Testis (tissue), 3 donors: Measurements from ENCODE around the gene PAFAH1B1. TPM values are rescaled to one million over a fixed set of nuclear protein-coding genes. Genes with fewer than 3 reads are reported as not detected.

Source experiments
- DNase-seq: peaks from one replicate; pipeline ENCODE4 v3.0.0-alpha.2; 2019
- H3K27ac ChIP-seq, 2 donors: fragments of 200-600 bp; sonication (generic); one replicate each; pipeline ENCODE4 v1.5.1; 2019
- H3K27me3 ChIP-seq: fragments of 200-600 bp; sonication (generic); one replicate; pipeline ENCODE4 v1.5.1; 2019
- H3K36me3 ChIP-seq: fragments of 200-600 bp; sonication (generic); one replicate; pipeline ENCODE4 v1.5.1; 2017; ENCODE audit warnings: low read depth; ENCODE audit errors: missing control alignments
- H3K4me1 ChIP-seq: fragments of 200-600 bp; sonication (generic); one replicate; pipeline ENCODE4 v1.5.1; 2019
- H3K4me3 ChIP-seq, 2 donors: fragments of 200-600 bp; sonication (generic); one replicate each; pipeline ENCODE4 v1.5.1; 2017 to 2019
- H3K9me3 ChIP-seq: fragments of 200-600 bp; sonication (generic); one replicate; pipeline ENCODE4 v1.5.1; 2017
- CTCF ChIP-seq, 3 experiments: fragments of 450-650 bp in 2 of 3; fragments of 200-600 bp in 1 of 3; sonication (generic) in 1 of 3; IDR thresholded peaks; one replicate each; pipeline ENCODE4 v1.5.1; 2016 to 2019; ENCODE audit warnings: antibody characterized with exemption in 3 of 3, mild to moderate bottlenecking in 2 of 3, moderate library complexity in 1 of 3
- POLR2A ChIP-seq: fragments of 450-650 bp; IDR thresholded peaks from one replicate; pipeline ENCODE4 v1.6.1; 2017; ENCODE audit warnings: antibody characterized with exemption, mild to moderate bottlenecking, moderate library complexity
- WGBS, 2 donors: methylation state at CpG; one replicate each; pipeline ENCODE4 v1.1.5; 2018; 5-methylcytosine and 5-hydroxymethylcytosine counted together
- intact Hi-C: fragments of 100-400 bp; cut with DNase I; formaldehyde crosslinking; loops from one replicate; pipeline ENCODE4 v1.15.1; 2023; ENCODE audit warnings: low total_unique reads
- polyA plus RNA-seq: library from polyadenylated mRNA; stranded (reverse); fragments of 350-450 nt; fragmentation: Illumina TruSeq; extraction: RNeasy Lipid Tissue Mini Kit (QIAGEN cat#74804); gene quantifications from one replicate; pipeline ENCODE4 v1.2.3, GENCODE V29; 2014; ENCODE audit warnings: low read depth, low replicate concordance; ENCODE audit not compliant: insufficient read depth
- total RNA-seq, 2 donors: library from RNA; depleted of rRNA; stranded (reverse); fragments of >200 nt; gene quantifications; one replicate each; pipeline ENCODE4 v1.2.3, GENCODE V29; 2016

Gene PAFAH1B1
- total and polyA plus RNA-seq, 3 donors from 2014 or later: 157 to 597 (median 225) TPM

GRCh38 chr17:2706911-2707510, 113.6 kb downstream of the PAFAH1B1 start:
- Histone ChIP-seq H3K9me3 (no peaks in the 10 kb centered on the region), H3K4me3 (no peak overlapping the region), H3K27ac (peak overlapping the region in 1 of 2 donors; percentile 62), H3K4me1 (peaks cover 39% of the 10 kb centered on the region), H3K36me3 (no peaks in the 10 kb centered on the region), H3K27me3 (no peaks in the 10 kb centered on the region)
- intact Hi-C loops: no loop called here
- TF ChIP-seq CTCF (IDR thresholded peaks at IDR 0.05) (no peak), POLR2A (no peak)
- no peak for DNase-seq
- WGBS, 2 donors: 75 to 98% methylated on average over 7 to 20 of the region's 21 CpGs

GRCh38 chr17:2707721-2708584, 114.5 kb downstream of the PAFAH1B1 start:
- peaks cover 45% of the 10 kb centered on the region for H3K4me1 ChIP-seq
- peak; percentile 84 for DNase-seq

GRCh38 chr17:2708585-2709182, 115.2 kb downstream of the PAFAH1B1 start:
- intact Hi-C loops: no loop called here
- no peaks in the 10 kb centered on the region for H3K27me3 ChIP-seq
- H3K9me3 ChIP-seq: no peaks in the 10 kb centered on the region
- TF ChIP-seq CTCF (IDR thresholded peaks at IDR 0.05): no peak
- TF ChIP-seq POLR2A: no peak
- DNase-seq: no peak
- WGBS, 2 donors: 57 to 65% methylated on average over 13 to 21 of the region's 21 CpGs
- peaks cover 45% of the 10 kb centered on the region for H3K4me1 ChIP-seq
- peak overlapping the region in 1 of 2 donors; percentile 0 for H3K4me3 ChIP-seq
- peak overlapping the region; percentile 56 to 62 for H3K27ac ChIP-seq
- H3K36me3 ChIP-seq: no peaks in the 10 kb centered on the region

More at GRCh38 chr17:2707721-2708584, 114.5 kb downstream of the PAFAH1B1 start:
- Histone ChIP-seq H3K36me3 (no peaks in the 10 kb centered on the region), H3K27me3 (no peaks in the 10 kb centered on the region), H3K4me3 (peak overlapping the region in 1 of 2 donors; percentile 0), H3K27ac (peak overlapping the region; percentile 56 to 62), H3K9me3 (no peaks in the 10 kb centered on the region)
- intact Hi-C loops: no loop called here
- TF ChIP-seq POLR2A (no peak), CTCF (IDR thresholded peaks at IDR 0.05) (peak; percentile 30 to 54 (median 47))
- WGBS, 2 donors: 57 to 62% methylated on average over 5 to 13 of the region's 13 CpGs

GRCh38 chr17:2709183-2709661, 115.8 kb downstream of the PAFAH1B1 start:
- WGBS, 2 donors: 51 to 52% methylated on average over 3 to 10 of the region's 10 CpGs
- intact Hi-C loops: no loop called here
- Histone ChIP-seq H3K4me1 (peaks cover 45% of the 10 kb centered on the region), H3K27ac (peak overlapping the region; percentile 29 to 62), H3K4me3 (no peak overlapping the region), H3K9me3 (no peaks in the 10 kb centered on the region), H3K36me3 (no peaks in the 10 kb centered on the region), H3K27me3 (no peaks in the 10 kb centered on the region)
- no peak for TF ChIP-seq POLR2A
- TF ChIP-seq CTCF (IDR thresholded peaks at IDR 0.05): no peak
- peak; percentile 77 for DNase-seq
